Ovary (tissue), 3 donors: ENCODE results near the gene TNFAIP8L3.

Experiments
- POLR2A ChIP-seq: fragments of 450-650 bp; IDR thresholded peaks from one replicate; pipeline ENCODE4 v1.6.1; 2017; ENCODE audit warnings: antibody characterized with exemption, mild to moderate bottlenecking, moderate library complexity
- TF ChIP-seq, protein P1 (sequence below), 3 donors: fragments of 450-650 bp in 2 of 3; fragments of 200-600 bp in 1 of 3; IDR thresholded peaks; one replicate each; pipeline versions ENCODE4 v1.5.1 to v1.8.0; 2016 to 2022; ENCODE audit warnings: antibody characterized with exemption in 3 of 3, mild to moderate bottlenecking in 1 of 3
- donor health status: DM: no; HTN: no; CAD: no.

GRCh38 chr15:51048308-51048707, 46.4 kb downstream of the TNFAIP8L3 start:
- TF ChIP-seq, protein P1, sequence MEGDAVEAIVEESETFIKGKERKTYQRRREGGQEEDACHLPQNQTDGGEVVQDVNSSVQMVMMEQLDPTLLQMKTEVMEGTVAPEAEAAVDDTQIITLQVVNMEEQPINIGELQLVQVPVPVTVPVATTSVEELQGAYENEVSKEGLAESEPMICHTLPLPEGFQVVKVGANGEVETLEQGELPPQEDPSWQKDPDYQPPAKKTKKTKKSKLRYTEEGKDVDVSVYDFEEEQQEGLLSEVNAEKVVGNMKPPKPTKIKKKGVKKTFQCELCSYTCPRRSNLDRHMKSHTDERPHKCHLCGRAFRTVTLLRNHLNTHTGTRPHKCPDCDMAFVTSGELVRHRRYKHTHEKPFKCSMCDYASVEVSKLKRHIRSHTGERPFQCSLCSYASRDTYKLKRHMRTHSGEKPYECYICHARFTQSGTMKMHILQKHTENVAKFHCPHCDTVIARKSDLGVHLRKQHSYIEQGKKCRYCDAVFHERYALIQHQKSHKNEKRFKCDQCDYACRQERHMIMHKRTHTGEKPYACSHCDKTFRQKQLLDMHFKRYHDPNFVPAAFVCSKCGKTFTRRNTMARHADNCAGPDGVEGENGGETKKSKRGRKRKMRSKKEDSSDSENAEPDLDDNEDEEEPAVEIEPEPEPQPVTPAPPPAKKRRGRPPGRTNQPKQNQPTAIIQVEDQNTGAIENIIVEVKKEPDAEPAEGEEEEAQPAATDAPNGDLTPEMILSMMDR (IDR thresholded peaks at IDR 0.05), result no peak
- TF ChIP-seq POLR2A, result no peak
